HPDE6-E6E7 (cell line): ENCODE results near the gene DPPA2.
A peak's percentile ranks its signal among the peaks of the same experiment; 100 is the strongest.

Source experiments
- DNase-seq: peaks from one replicate; pipeline ENCODE4 v3.0.0; 2011; ENCODE audit warnings: missing footprints; ENCODE audit errors: extremely low spot score

The DPPA2 gene

DNA sequence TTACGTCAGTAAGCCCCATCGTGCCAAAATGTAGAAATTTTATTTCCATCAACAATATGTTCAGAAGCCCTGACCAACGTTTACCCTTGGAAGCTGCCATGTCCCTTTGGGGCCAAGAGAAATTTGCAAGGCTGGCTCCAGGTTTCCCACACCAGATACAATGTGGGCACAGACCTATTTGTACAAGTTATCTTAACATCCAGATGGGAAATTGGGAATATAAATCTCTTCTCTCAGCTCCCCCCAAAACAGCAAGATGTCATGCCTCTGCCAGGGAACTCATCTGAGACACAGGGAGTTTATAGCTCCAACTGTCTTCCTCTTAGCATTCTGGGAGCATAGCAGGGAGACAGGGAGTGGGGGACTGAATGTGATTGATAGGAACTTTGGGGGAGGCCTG, 9.3 kb upstream of the DPPA2 start:
- DNase-seq, result no peak

DNA sequence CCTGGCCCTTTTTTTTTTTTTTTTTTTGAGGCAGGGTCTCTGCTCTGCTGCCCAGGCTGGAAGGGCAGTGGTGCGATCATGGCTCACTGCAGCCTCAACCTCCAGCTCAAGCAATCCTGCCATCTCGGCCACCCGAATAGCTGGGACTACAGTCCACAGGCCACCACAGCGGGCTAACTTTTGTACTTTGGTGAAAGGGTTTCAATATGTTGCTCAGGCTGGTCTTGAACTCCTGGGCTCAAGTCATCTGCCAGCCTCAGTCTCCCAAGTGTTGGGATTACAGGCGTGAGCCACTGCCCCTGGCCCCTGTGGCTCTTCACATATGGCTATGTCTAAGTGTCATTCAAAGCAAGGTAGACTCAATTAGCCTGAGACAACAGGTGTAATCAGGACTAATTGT, 8.8 kb upstream of the DPPA2 start:
- no peak for DNase-seq

DNA sequence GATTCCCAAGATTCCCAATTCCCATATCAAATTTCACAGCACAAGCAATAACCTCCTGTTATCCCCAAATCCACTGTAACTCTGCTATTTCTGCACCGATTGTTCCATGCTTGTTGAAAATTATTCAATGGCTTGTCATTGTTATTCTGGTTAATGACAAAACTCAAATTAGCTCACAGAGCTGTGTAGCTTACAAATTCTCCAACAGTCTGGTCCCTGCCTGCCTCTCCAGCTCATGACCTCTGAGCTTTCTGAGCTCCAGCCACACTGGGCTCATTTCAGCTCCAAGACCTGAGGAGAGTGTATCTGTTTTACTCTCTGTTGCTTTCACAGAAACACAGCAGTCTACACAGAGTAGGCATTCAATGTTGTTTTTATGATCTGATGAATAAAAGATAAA, 3.3 kb downstream of the DPPA2 start:
- DNase-seq, result no peak

DNA sequence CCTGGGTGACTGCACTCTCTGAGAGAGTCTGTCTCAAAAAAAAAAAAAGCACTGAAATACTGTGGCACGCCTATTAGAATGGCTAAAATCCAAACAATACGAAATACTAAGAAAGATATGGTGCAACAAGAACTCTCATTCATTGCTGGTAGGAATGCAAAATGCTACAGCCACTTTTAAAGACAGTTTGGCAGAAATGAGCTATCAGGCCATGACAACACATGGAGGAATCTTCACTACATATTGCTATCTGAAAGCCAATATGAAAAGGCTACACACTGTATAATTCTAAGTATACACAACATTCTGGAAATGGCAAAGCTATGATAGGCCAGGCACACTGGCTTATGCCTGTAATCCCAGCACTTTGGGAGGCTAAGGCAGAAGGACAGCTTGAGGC, 18.8 kb downstream of the DPPA2 start:
- DNase-seq, result no peak

DNA sequence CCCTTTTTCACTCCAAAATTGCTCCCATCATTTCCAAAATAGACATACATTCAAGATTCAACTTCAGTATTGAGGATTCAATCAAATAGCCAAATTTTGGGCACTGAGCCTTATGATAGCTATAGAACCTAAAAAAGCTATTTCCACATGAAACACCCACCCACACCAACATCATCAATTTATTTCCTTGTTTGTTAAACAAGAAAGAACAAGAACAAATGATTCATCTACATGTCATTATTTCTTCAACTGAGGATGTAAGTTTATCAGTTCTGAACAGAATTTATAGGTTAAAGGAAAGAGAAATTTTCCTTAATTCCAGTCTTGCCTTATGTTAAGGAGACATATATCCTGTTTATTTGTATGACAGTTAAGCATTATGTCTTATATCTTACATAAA, 32.2 kb downstream of the DPPA2 start:
- peak; percentile 37 for DNase-seq

DNA sequence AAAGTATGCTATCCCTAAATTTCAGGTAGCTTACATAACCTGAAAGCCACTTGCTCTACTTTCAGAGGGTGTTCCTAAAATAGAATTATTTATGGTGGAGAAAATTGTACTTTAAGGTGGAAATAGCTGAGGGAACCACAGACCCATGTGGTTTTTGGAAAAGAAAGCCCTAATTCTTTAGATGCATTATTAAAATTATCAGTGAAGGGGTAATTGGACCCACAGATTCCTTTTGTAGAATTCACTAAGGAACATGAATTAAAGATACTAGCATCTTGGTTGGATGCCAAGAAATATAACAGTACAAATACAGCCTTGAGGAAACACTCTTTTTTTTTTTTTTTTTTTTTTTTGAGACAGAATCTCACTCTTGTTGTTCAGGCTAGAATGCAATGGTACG, 37.8 kb downstream of the DPPA2 start:
- DNase-seq, result no peak

DNA sequence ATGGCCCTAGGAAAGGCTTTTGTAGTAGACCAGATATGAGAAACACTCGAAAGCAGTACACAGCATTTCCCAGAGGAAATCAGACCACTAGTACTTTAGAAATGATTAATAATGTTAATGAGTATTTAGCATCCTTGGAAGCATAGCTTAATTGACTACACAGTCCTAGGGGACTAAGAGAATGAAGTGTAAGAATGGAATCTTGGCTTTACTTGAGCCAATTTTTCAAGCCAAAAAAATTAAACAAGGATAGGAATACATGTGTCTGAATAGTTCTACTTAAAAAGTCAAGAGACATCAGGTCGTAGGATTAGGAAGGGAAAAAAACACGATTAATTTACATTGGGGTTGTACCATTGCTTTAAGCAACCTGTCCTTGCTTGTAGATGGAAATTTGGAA, 38.2 kb downstream of the DPPA2 start:
- no peak for DNase-seq

DNA sequence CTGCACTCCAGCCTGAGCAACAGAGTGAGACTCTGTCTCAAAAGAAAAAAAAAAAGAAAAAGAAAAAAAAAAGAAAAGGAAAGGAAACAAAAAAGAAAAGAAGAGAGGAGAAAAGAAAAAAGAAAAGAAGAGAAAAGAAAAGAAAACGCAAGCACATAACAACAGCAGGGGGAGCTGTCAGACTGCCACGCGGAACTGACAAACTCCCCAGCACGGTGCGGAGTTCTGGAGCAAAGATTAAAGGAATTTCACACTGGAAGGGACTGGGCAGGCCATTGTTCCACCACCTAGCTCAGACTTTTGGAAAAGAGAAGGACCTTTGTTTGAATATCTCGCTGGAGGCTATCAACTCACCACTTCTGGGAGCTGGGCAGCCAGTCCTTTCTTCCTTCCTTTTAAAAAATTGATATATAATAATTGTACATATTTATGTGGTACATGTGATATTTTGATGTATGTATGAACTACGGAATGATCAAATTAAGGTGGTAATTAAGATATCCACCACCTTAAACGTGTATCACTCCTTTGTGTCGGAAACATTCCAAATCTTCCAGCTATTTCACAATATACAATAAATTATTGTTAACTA, 40.5 kb downstream of the DPPA2 start:
- DNase-seq, result peak; percentile 35

DNA sequence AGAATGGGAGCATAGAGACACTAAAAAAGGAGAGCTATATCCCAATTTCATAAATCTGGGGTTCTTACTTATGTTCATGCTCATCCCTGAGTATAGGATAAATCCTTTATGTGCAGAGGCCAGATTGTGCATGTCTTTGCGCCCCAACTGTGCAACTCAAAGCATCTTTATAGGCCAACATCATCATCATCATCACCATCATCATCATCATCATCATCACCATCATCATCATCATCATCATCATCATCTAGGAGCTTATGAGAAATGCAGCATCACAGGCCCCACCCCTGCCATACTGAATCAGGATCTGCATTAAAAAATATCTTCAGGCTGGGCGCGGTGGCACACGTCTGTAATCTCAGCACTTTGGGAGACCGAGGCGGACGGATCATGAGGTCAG, 45.5 kb downstream of the DPPA2 start:
- no peak for DNase-seq

DNA sequence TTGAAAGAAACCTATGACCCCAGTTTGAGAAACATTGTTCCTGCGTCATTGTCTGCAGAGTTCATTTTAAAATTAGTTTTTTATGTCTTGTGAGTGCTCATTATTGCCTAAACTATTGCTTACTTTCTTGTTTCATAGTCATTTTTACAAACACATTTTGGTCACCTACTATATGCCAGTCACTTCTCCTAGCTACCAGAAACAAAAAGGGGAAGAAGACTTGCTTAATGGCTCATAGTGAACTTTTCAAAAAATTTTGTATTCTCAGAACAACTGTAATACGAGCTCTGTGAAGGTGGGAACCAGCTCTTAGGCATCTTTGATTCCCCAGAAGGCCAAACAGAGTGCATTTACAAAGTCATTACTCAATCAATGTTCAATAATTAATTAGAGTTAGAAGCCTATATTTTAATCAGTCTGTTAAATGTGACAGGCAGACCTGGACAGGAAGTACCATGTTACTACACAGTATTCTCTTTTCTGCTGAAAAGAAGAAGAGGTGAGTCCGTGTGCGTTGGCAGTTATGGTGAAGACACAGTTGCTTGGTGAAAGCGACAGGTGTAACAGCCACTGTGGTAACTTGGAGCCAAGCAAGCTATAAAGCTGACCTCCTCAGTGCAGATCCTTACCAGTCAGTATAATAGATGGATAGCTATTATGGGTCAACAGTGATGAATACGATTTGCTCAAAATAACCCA, 46.6 kb downstream of the DPPA2 start:
- DNase-seq, result no peak

DNA sequence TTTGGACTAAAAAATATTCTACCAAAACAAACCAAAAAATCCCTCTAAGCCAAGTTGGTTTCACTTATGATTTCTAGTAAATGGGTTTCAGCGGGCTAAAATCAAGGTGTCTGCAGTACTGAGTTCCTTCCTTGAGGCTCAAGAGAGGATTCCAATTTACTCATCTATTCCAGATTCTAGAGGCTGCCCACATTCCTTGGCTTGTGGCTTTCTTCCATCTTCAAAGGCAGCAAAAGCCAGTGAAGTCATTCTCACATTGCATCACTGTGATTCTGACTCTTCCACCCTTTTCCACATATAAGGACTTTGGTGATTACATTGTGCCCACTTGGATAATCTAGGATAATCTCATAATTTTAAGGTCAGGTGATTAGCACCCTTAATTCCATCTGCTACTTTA, 48.1 kb downstream of the DPPA2 start:
- DNase-seq, result no peak

DNA sequence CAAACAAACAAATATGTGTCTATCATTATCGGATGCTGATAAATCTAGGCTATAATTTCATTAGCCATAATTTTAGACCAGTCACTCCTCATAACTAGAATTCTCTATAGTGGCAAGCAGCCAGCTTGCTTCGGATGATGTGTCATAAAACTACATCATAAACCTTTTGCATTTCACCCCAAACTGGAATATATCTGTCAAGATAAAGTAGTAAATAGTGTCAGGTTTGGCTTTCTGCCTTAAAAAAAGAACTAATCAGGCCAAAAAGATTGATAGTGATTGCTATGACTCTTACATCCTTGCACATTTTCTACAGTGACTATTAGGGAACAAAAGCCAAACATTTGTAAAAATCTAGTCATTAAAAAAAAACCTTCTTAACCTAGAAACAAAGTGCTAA, 51.0 kb downstream of the DPPA2 start:
- DNase-seq, result no peak

DNA sequence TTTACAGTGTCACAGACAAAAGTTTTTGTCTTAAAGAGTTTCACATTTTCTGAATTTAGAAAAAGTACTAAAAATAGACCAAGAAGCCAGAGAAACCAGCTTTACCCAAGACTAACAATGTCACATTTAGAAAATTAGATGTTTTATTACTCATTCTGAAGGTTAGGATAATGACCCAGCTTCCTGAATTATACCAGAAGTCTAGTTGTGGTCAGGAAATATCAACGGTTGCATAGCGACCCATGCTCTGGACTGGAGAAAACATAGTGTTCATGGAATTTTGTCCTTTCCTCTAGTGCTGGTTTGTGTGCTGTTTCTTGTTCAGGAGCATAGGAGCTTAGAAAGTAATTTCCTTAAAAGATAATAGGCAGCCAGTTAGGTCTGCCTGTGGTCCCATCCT, 59.0 kb downstream of the DPPA2 start:
- DNase-seq, result no peak

DNA sequence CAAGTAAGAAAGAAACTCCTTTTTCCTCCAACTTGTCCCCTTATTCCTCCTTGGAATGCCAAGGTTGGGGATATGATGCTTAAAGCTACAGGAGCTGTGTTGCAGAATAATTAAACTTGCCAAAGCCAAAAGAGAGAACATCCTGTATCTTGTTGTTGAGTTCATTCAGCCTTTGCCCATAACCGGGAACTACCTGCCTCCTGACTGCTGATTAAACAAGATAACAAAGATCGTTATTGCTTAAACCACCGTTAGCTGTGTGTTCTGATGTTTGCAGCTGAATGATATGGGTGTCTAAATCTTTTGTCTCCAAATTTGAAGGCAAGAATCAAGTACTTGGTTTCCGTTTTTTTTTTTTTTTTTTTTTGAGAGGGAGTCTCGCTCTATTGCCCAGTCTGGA, 61.5 kb downstream of the DPPA2 start:
- DNase-seq, result no peak

DNA sequence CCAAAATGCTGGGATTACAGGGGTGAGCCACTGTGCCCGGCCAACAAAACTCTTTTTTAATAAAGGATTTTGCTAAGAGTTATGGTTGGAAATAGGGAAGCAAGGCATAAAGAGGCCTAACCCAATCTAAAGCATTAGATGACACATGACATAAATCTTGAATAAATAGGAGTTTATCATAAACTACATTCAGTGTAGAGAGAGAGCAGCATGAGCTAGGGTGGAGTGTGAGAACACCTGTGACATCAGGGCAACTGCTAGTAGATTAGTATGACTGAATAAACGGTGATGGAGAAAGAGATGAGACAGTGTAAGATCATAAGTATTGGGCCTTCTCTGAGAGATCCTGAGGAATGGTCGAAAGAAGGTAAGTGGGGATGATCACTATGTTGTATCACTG, 63.7 kb downstream of the DPPA2 start:
- no peak for DNase-seq
